ENCODE measurements around the gene FAM156A. TPM values are rescaled to one million over a fixed set of nuclear protein-coding genes. Genes with fewer than 3 reads are reported as not detected.
"Not testable (repeated sequence)": the region's sequence is repeated elsewhere in the genome, so short reads cannot be mapped to it uniquely, and the experiment has no call there.

The FAM156A gene
- total RNA-seq, 4 donors from 2014 or later = 8.0 to 14.5 (median 8.8) TPM

DNA sequence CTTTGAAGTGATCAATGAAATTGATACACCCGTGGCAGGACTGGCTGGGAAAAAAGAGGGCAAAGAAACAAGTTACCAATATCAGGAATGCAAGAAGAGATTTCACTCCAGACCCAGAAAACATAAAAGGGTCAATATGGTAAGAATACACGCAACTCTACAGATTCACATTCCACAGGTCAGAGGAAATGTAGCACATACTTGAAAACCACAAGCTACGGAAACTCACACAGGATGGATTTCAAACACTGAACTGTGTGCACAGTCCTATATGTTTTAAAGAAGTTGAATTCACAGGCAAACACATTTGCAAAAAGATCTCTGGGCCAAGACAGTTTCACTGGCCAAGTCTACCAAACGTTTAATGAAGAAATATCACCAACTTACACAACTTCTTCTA, 9.0 kb downstream of the FAM156A start:
- WGBS = no CpG with 5 or more reads among the region's 4 CpGs
- H3K27me3 ChIP-seq; DNase-seq (ENCODE audit: extremely low spot score); H3K9me3 ChIP-seq; H3K4me3 ChIP-seq; H3K36me3 ChIP-seq; intact Hi-C loops (cut with DNase I); H3K27ac ChIP-seq (replicated peaks in 1 of 4); H3K4me1 ChIP-seq: not testable (repeated sequence)

DNA sequence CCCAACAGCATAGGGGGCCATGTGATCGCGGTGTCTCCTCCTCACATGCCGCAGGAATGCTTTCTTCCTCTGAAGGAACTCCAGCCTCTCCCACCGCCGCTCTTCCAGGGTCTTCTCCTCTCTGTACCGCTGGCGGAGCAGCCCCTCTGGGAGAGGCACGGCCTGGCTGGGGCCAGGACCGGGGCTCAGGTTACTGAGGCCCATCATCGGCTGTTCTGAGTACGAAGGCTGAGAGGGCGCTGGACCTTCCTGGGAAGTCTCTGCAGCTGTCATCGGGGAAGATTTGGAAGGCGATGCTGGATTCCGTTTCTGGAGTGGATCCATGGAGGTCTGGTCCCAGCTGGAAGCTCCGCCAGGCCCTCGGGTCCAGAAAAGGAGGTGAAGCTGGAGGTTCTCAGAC, 10.1 kb downstream of the FAM156A start:
- H3K27me3 ChIP-seq; H3K27ac ChIP-seq (replicated peaks in 1 of 4); H3K4me1 ChIP-seq; H3K4me3 ChIP-seq; intact Hi-C loops (cut with DNase I); H3K36me3 ChIP-seq; H3K9me3 ChIP-seq; DNase-seq (ENCODE audit: extremely low spot score): not testable (repeated sequence)
- no CpG with 5 or more reads among the region's 17 CpGs for WGBS

DNA sequence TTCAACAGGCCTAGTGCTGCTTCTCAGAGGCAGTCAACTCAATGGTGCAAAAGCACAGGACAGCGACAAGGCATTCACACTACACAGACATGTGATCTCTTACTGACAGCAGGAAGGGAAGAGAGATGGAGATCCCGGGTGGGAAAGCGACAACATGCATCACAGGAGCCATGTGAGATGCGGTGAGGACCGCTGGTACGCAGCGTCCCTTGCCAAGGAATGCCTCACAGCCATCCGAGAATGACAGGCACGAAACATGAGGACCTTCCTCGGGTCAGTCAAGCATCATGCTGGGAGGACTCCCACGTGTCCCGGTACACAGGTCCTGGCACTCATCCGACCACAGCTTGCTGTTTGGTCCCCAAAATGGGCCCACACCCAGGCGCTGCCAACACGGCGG, 10.8 kb downstream of the FAM156A start:
- H3K4me3 ChIP-seq; H3K36me3 ChIP-seq; H3K4me1 ChIP-seq; intact Hi-C loops (cut with DNase I); H3K27me3 ChIP-seq; H3K9me3 ChIP-seq; DNase-seq (ENCODE audit: extremely low spot score); H3K27ac ChIP-seq (replicated peaks in 1 of 4): not testable (repeated sequence)
- WGBS = no CpG with 5 or more reads among the region's 16 CpGs

DNA sequence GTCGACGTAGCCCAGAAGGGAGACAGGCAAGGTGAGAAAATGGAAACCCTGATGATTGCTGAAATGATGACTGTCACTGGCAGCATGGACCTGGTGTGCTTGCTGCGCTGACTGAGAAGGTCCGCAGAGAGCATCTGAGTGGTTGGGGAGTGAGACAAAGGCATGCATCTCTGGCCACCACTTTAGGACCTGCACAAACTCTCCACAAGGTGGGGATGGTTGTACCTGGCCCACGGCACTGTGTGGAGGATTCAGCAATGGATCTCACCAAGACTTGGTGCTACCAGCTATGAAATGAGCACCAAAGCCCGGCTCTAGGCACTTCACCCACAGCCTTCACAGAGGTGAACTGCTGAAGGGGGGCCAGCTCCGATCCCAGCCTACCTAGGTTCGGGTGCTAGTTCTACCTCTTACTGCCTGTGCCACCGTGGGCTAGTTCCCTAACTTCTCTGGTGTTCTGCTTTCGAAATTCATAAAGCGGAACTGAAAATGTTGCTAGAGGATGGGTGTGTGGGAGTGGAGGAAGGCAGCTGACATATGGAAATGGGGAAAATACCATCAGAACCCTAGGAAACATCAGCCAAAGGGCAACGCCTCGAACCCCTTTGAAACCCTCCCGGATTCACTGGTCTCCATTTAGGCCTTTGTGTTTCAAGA, 12.4 kb downstream of the FAM156A start:
- no CpG with 5 or more reads among the region's 14 CpGs for WGBS
- H3K9me3 ChIP-seq; H3K27ac ChIP-seq (replicated peaks in 1 of 4); H3K36me3 ChIP-seq; H3K4me1 ChIP-seq; DNase-seq (ENCODE audit: extremely low spot score); H3K27me3 ChIP-seq; intact Hi-C loops (cut with DNase I); H3K4me3 ChIP-seq: not testable (repeated sequence)

DNA sequence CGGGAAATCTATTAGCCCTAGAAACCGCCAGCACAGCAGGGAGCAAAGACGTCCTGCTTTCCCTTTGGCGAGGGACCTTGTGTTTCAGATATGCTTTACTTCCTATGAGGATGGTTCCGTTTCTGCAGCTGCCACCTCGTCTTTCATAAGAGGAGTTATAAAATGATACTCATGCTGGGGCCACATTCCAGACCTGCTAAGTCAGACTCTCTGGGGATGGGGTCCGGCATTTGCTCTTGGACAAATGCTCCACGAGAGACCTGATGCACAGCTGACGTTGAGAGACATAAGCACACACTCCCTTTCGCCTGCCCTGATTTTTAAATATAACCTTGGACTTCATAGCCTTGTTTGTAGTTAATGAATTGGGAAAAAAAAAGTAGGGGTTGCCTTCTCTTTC, 16.6 kb downstream of the FAM156A start:
- no CpG with 5 or more reads among the region's 10 CpGs for WGBS
- H3K4me1 ChIP-seq; H3K27ac ChIP-seq (replicated peaks in 1 of 4); H3K27me3 ChIP-seq; intact Hi-C loops (cut with DNase I); H3K9me3 ChIP-seq; DNase-seq (ENCODE audit: extremely low spot score); H3K4me3 ChIP-seq; H3K36me3 ChIP-seq: not testable (repeated sequence)

DNA sequence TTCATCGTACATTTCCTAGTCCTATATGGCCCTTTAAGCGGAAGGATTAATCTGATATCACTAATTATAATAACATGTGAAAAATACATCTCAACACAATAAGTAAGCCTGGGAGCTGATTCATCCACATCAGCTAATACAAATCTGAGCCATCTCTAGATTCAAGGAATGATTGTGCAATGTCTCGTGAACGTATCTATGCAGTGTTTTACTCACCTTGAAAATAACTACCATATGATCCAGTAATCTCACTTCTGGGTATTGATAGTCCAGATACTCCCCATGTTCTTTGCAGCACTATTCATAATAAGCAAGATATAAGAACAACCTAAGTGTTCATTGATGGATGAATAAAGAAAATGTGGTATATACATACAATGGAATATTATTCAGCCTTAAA, 17.6 kb downstream of the FAM156A start:
- H3K4me3 ChIP-seq; H3K9me3 ChIP-seq; H3K4me1 ChIP-seq; intact Hi-C loops (cut with DNase I); H3K36me3 ChIP-seq; H3K27ac ChIP-seq (replicated peaks in 1 of 4); DNase-seq (ENCODE audit: extremely low spot score); H3K27me3 ChIP-seq: not testable (repeated sequence)
- WGBS = no CpG with 5 or more reads among the region's 4 CpGs

DNA sequence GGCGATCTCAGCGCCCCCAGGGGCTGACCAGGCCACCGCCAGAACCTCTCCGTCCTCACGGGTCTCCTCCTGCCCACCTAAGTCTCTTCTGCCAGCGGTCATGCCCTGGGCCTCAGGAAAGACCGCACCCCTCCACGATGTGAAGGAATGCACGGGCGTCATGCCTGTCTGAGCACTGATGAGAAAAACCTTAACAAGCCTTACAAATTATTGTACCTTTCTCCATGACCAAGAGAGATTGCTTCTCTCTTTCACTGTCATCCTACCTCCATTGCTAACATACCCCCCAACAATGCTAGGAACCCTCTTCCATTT, 22.9 kb downstream of the FAM156A start:
- 4% methylated on average over 9 of the region's 10 CpGs for WGBS
- intact Hi-C loops (cut with DNase I) = not testable (repeated sequence)

DNA sequence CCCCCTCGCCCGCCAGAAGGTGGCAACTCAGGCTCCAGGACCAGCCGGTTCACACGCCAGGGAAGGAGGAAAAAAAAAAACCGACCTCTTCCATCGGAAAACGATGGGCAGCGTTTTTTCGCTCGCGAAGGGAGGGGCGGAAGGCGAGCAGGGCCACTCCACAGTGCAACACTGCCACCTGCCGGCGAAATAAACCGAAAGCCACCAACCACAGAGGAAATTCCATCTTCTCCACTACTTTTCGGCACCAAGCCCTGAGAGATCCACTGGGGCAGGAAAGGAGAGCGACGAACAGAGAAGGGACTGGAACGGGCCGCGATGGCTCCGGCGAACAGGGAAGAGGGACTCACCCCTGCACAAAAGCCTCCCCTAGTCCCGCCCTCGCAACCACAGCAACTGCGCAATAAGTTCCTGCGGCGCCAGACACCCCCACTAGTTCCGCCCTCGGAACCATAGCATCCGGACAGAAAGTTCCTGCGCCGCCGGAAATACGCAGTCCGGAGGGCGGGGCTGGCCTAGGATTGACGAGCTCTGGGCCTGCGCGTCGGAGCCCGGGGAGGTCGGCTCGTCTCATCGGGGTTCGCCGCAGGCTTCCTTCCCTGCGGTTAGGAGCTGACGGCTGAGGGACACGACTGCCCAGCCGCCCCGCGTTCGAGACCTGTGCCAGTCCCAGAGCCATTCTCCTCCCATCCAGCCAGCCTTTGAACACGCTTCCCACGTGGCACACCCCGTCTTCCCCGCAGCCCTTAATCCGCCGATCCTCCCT, 23.4 kb downstream of the FAM156A start:
- Histone ChIP-seq H3K36me3 (no peaks in the 10 kb centered on the region), H3K4me3 (peak overlapping the region; percentile 59 to 74 (median 66)), H3K9me3 (no peaks in the 10 kb centered on the region), H3K27ac (replicated peaks in 1 of 4) (peak overlapping the region; percentile 91 to 96 (median 91)), H3K4me1 (peaks cover 0 to 6% (median 5%) of the 10 kb centered on the region in 4 donors), H3K27me3 (no peaks in the 10 kb centered on the region)
- intact Hi-C loops (cut with DNase I) = no loop called here
- DNase-seq (ENCODE audit: extremely low spot score) = peak; percentile 93
- TF ChIP-seq EP300 (IDR thresholded peaks at IDR 0.05) (no peak), POLR2A (IDR thresholded peaks at IDR 0.05; ENCODE audit: low read depth) (peak; percentile 41), POLR2AphosphoS5 (IDR thresholded peaks at IDR 0.05) (peak; percentile 93)
- TF ChIP-seq, protein P1, sequence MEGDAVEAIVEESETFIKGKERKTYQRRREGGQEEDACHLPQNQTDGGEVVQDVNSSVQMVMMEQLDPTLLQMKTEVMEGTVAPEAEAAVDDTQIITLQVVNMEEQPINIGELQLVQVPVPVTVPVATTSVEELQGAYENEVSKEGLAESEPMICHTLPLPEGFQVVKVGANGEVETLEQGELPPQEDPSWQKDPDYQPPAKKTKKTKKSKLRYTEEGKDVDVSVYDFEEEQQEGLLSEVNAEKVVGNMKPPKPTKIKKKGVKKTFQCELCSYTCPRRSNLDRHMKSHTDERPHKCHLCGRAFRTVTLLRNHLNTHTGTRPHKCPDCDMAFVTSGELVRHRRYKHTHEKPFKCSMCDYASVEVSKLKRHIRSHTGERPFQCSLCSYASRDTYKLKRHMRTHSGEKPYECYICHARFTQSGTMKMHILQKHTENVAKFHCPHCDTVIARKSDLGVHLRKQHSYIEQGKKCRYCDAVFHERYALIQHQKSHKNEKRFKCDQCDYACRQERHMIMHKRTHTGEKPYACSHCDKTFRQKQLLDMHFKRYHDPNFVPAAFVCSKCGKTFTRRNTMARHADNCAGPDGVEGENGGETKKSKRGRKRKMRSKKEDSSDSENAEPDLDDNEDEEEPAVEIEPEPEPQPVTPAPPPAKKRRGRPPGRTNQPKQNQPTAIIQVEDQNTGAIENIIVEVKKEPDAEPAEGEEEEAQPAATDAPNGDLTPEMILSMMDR (IDR thresholded peaks at IDR 0.05) = peak; percentile 77 to 96 (median 92)
- under 1% methylated on average over 27 of the region's 61 CpGs for WGBS

More for the DNA sequence above, 22.9 kb downstream of the FAM156A start:
- not testable (repeated sequence) for DNase-seq (ENCODE audit: extremely low spot score); H3K27me3 ChIP-seq; H3K36me3 ChIP-seq; H3K9me3 ChIP-seq; H3K4me1 ChIP-seq
- H3K4me3 ChIP-seq = peak overlapping the region; percentile 59 to 74 (median 66)
- peak overlapping the region; percentile 91 to 96 (median 91) for H3K27ac ChIP-seq (replicated peaks in 1 of 4)

All from esophagus muscularis mucosa (tissue), 4 donors.